Medulla oblongata (tissue), 1 donor: ENCODE measurements around the gene IPO5.
"Not testable (repeated sequence)": the region's sequence is repeated elsewhere in the genome, so short reads cannot be mapped to it uniquely, and the experiment has no call there.

Source experiments
- DNase-seq: peaks from one replicate; pipeline ENCODE4 v3.0.0-alpha.2; 2015; ENCODE audit errors: extremely low spot score

The IPO5 gene

DNA sequence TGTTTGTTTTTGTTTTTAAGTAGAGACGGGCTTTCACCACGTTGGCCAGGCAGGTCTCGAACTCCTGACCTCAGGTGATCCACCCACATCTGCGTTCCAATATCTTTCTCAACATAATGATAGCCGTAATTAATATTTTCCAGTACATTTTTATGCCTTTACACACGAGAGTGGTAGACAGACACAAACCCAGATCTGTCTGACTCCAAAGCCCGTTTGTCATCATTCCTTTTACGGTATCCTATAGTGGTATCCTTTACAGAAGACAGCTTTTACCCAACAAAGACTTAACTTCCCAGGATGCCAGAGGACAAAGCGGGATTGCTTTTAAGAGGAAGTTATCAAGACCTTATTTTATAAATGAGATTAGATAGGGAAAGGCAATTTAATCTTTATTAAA, 59.8 kb downstream of the IPO5 start:
- DNase-seq = no peak

DNA sequence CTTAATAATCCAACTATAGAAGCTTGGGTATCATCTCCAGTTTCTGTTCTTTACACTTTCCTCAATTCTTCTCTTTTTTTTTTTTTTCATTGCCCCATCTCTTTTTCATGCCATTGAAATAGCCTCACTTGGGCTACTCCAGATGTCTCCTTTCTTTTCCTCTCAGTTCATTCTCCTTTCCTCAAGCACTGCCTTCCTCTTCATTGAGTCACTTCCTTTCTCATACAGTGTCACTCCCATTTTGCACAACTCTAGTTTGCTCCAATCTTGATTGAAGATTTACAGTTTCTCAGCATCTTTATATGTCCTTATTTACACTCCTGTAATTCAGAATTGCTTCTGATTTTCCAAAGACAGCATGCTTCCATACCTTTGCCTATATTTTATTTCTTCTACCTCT, 61.3 kb downstream of the IPO5 start:
- DNase-seq = no peak

DNA sequence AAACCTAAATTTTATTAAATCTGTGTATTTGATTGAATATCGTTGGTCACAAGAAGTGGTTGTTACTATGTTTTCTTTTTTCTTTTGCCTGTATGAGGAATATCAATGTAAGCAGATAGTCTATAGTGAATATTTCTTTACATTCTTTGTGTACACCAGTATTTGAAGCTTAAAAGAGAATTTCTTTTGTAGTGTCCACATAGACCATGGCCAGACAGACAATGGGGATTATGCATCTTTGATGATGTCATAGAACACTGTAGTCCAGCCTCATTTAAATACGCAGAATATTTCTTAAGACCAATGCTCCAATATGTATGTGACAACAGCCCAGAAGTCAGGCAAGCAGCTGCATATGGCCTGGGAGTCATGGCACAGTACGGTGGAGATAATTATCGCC, 64.8 kb downstream of the IPO5 start:
- no peak for DNase-seq

DNA sequence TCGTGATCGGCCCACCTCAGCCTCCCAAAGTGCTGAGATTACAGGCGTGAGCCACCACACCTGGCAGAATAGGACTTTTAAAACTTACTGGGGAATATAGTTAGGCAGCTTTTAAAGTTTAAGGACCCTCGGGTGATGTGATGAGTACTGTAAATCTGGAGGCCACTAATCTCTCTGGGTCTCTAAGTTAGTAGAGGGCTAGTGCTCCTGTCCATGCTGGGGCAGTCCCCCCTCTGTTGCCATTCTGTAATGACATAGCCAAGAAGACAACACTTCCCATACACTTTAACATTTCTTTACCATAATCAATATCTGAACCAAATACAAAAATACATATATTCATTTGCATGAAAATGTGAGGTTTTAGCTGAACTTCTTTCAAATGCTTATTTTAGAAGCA, 65.7 kb downstream of the IPO5 start:
- DNase-seq = no peak

DNA sequence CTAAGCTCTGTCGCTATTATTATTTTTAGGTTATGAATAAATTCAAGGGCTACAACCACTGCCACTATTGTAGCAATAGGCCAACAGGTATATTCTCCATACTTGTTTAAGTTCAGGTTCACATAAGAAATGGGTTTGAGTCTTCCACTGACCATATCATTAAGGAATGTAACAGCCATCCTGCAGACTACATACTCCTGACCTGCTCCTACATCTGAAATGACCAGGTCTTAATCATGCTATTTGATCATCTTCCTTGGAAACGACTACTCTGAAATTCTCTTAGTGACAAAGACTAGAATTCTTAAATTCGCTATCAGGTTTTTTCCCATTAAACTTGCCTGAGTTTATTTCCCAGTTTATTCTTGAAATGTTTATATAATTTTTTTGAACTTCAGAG, 66.8 kb downstream of the IPO5 start:
- DNase-seq = no peak

DNA sequence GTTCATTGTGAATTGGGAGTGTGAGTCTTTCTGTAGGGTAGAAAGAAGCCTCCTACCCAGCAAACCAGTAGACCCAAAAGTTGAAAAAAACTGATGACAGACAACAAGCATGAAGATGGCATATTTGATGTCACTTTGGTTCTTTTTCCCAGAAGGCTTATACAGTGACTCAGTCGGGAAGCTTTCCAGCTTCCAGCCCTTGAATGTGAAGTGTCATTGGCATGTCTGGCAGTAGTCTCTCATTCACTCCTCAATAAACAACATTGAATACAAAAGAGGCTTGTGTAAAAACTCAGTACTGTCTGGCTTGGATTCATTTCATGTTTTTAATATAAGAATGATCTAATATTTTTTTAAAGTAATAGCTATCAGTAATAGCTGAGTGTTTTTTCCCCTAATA, 68.7 kb downstream of the IPO5 start:
- DNase-seq = peak; percentile 89

DNA sequence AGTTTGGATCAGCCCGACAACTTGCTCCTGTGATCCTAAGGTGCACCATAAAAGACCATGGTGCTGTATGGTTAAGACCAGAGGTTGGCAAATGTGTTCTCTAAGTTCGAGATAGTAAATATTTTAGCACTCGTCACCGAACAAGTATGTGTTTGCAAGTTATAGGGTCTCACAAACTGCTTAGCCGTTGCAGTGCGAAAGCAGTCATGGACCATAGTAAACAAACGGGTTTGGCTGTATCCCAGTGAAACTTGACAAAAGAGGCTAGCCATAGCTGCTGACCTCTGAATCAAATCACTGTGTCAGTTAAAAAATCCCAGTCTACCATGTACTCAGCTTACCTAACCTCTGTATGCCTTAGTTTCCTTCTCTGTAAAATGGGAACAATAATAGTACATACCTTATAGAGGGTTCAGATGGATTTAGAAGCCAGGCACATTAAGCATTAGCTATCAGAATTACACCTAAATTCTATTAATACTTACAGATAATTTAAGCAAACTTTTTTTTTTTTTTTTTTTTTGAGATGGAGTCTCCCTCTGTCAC, 72.1 kb downstream of the IPO5 start:
- no peak for DNase-seq

DNA sequence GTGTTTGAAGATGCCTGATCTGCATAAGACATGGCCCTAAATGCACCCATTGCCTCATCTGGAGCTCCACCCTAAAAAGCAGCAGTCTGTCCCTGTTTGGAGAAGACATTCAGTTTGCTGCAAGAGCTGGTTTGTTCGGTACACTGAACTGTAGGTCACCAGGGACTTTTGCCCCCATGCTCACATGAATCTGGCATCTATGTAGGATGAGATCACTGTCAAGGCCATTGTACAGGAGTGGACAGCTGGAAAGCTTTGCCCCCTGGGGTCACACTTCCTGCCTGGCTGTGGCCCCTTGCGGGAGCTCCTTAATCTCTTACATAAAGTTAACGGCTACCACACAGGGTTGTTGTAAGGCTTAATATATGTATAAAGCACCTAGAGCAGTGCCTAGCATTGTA, 73.0 kb downstream of the IPO5 start:
- no peak for DNase-seq

DNA sequence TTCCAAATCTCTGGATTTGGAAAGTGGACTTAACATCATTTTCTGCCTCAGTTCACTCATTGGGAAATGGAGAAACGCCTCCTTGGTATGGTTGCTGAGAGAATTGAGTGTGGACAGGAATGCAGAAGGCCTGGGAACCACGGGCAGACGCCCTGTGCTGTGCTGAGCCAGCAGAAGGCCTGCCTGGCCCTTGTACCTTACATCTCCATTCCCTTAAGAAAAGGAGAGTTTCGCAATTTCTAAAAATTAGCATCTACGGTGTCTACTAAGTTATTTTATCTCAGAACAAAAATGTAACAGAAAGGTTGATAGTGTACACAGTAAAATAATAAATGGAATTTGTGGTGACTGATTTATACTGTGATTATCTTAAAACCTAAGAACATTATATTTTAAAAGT, 78.7 kb downstream of the IPO5 start:
- DNase-seq = no peak

DNA sequence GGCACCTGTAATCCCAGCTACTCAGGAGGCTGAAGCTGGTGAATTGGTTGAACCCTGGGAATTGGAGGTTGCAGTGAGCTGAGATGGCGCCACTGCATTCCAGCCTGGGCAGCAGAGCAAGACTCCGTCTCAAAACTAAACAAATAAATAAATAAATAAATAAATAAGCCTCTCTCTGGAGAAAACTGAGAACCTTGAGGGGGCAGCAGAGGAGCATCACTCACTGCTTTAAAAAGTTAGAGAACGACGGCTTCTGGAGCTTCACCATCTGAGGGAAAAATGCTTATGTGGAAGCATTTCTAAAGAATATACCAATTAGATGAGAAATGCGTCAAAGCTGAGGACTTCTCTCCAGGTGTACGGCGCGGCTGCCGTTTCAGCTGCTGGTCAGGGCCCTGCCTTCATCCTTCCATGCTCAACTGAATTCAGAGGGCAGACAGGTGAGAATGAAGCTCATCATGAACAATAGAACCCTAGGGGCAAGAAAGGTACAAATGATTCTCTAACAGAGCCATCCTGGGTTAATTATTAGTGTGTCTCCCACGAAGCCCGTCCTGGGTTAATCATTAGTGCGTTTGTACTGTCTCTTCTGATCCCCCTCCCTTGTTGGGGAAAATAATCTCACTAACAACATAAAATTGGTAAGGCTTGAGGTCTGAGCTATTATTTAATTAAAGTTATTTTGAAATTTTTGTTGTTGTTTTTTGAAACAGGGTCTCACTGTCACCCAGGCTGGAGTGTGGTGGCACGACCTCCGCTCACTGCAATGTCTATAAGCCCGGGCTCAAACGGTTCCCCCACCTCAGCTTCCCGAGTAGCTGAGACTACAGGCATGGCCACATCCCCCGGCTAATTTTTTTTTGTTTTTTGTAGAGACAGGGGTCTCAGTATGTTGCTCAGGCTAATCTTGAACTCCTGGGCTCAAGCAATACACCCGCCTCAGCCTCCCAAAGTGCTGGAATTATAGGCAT, 80.1 kb downstream of the IPO5 start:
- DNase-seq = peak; percentile 43

DNA sequence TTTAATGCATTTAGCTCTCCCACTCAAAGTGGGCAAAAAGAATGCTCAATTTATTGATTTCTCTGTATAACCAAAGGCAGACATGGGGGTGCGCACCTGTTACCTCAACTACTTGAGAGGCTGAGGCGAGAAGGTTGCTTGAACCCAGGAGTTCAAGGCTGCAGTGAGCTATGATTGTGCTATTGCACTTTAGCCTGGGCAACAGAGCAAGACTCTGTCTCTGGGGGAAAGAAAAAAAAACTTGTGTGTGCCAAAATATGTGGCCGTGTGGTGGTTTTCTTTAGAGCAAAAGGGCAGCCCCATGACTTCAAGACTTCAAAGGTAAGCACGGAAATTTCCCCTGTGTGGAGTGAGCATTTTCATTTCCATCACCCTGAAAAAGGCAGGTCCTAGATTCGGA, 81.9 kb downstream of the IPO5 start:
- no peak for DNase-seq

DNA sequence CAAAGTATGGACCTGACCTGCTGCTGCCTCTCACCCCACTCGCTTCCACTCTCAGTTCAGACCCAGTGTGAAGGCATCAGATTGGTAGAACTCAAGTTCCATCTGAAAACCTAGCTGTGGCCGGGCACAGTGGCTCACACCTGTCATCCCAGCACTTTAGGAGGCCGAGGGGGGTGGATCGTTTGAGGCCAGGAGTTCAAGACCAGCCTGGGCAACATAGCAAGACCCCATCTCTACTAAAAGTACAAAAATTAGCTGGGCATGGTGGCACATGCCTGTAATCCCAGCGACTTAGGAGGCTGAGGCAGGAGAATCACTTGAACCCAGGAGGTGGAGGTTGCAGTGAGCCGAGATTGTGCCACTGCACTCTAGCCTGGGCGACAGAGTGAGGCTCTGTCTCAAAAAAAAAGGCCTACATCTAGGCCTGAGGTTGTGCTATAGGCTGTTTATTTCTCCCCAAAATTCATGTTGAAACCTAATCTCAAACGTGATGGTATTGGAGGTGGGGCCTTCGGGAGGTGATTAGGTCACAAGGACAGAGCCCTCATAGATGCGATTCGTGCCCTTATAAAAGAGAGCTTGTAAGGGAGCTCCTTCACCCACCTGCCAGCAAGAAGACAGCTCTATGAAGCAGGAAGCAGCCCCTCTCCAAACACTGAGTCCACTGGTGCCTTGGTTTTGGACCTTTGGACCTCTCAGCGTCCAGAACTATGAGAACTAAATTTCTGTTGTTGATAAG, 83.3 kb downstream of the IPO5 start:
- not testable (repeated sequence) for DNase-seq

DNA sequence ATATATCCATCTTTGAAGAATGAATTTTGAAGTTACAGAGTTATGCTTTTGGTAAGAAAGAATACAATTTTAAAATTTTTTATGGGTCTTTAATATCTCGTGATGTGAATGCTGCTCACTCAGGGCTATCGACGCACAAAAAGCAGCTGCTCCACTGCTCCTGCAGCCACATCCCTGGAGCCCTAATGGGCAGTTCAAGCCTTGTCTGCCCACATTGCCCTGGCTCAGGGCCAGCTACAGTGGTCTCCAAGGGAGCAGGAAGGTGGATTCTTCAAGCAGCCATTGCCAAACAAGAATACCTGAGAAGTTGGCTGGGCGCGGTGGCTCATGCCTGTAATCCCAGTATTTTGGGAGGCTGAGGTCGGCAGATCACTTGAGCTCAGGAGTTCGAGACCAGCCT, 85.8 kb downstream of the IPO5 start:
- no peak for DNase-seq

DNA sequence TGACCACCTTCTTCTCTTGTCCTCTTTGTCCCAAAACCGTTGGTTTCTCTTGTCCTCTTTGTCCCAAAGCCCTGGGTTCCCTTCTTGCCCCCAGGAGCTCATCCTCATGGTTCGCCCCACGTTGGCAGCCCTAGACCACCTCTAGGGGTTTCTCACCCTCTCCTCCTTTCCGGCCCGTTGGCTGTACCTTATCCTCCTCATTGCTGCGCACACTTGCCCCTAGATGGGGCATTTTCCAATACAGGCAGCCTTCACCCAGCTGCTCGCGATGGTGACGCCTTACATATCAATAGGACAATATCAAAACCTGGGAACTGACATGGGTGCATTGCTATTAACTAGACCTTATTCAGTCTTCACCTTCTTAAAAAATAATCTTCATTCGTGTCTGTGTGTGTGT, 86.5 kb downstream of the IPO5 start:
- no peak for DNase-seq

DNA sequence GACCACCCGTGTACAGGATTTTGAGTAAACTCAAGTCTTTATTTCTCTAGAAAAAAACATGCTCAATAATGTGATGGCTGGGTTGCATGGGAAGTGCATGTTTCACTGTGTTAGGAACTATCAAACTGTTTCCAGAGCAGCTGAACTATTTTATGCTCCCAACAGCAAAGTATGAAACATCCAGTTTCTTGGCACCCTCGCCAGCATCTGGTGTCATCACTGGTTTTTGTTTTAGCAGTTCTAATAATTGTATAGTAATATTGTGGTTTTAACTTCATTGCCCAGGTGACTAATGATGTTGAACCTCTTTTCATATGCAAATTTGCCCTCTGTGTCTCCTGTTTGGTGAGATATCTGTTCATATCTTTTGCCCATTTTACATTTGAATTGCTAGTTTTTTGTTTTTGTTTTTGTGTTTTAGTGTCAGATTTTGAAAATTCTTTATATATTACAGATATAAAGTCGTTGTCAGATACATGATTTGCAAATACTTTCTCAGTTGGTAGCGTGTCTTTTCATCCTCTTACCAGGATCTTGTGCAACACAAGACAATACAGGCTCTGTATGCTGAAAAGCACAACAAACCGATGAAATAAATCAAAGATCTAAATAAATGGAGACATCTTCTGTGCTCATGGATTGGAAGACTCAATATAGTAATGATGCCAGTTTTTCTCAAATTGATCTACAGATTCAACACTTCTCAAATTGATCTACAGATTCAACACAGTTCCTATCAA, 87.8 kb downstream of the IPO5 start:
- no peak for DNase-seq

DNA sequence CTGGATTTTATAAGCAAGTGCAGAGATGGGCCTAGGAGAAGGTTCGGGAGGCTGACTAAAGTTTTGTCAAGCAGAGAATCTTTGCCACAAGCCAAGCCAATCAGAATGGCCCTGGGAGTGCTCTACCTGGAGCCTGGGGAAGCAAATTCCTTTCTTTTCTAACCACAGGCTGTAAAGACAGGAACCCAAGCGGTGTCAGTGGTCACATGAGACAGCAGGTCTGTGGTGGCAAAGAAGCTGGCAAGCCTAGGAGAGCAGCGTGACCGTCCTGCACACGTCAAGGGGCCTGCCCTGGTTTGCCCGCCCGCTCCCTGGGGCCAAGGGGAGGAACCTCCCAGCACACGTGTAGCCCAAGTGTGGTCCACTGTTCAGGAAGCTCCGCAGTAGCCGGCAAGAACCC, 90.8 kb downstream of the IPO5 start:
- DNase-seq = no peak

DNA sequence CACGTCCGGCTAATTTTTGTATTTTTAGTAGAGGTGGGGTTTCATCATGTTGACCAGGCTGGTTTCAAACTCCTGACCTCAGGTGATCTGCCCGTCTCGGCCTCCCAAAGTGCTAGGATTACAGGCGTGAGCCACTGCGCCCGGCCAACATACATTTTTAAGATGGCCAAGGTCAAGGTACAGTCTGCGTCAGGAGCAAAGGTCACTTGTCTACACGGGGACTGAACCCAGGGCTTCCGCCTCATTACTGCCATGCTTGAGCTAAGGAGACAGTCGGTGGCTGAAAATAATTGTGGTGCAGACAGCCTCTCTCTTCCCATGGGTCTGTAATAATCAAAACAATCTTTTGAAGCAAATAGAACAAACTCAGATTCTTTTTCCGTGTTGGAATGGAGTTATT, 94.3 kb downstream of the IPO5 start:
- DNase-seq = not testable (repeated sequence)

DNA sequence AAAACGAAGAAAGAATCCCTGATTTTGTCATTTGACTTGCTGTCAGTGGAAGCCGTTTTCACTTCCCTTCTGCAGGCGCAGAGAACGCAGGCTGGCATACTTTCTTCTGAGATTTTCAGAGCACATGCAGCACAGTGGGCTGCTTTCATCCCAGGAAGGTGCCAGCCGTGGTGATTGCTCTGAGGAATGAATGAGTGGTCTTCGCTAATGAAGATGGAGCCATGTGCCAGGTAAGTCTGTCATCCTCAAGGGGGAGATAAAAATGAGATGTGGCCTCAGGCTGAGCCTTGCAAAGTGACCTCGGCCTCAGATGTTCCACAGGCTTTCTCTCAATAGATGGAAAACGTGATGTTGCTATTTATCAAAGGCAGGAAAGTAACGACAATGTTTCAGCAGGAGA, 94.8 kb downstream of the IPO5 start:
- no peak for DNase-seq

DNA sequence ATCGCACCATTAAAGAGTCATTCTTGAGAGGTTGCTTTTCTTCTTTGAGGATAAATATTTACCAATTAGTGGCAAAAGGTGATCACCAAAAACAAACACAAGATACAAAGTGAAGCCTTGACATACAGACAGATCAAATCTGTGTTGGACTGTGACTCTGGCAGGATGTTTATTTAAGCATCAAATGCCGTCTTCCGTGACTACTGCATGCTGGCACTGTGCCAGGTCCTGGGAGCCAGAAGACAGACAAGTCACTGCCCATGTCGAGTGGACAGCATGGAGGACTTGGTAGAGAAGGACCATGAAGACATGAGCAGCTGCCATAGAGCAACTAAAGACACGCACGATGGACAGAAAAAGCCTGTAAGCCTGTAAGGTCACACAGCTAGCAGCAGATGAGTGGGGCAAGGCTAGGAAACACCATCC, 96.6 kb downstream of the IPO5 start:
- no peak for DNase-seq

DNA sequence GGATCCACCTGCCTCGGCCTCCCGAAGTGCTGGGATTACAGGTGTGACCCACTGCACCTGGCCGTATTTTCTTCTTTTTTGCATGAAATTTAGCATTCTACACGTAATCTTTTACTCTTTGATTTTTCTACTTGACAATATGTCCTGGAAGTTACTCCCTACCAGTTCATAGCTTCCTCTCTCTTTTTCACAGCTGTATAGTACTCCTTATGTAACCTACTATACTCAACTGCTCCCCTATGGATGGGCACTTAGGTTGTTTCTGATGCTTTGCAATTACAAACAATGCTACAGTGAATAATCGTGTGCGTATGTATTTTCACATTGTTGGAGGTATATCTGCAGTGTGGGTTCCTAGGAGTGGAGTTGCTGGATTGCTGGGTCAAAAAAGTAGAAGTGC, 98.9 kb downstream of the IPO5 start:
- no peak for DNase-seq

DNA sequence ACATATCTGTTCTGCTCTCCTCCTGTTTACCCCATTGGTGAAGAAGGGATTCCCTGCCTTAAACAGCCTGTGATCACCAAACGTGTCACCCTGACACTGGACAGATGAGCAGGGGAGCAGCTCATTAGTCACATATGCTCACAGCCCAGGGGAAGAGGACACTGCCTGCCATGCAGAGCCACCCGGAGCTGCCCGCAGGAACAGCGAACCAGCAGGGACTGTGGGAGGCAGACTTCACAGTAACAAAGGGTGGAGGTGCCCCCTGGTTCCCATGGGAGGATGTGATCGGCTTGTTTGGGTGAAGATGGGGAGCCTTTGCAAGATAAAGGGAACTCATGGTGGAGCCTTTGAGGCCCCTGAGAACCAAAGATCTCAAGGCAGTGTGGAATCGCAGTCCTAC, 100.8 kb downstream of the IPO5 start:
- no peak for DNase-seq

DNA sequence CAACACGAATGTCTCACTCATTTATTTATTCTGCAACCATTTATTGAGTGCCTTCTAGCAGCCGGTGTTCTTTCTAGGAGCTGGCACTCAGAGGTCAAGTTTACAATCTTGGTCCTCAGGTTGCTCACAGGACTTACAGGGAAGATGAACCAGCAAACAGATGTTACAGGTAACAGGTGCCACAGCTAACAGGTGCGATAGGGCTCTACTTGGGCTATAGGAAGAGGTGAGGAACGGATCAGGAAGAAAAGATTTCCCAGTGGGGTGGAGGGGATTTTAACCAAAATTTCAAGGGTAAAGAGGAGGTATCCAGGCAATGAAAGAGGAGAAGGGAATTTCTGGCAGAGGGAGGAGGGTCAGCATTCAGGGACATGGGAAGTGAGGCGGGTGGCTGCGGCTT, 102.1 kb downstream of the IPO5 start:
- no peak for DNase-seq
